GM19328 (cell line): Measurements from ENCODE around the gene NUP62.
"Not testable (repeated sequence)": the region's sequence is repeated elsewhere in the genome, so short reads cannot be mapped to it uniquely, and the experiment has no call there.

ENCODE experiments used
- ATAC-seq: cut with Tn5 transposase; IDR thresholded peaks from one replicate; pipeline ENCODE4 v1.9.1; 2021; ENCODE audit warnings: mild to moderate bottlenecking, moderate library complexity; ENCODE audit not compliant: unreplicated experiment

NUP62 gene, protein sequence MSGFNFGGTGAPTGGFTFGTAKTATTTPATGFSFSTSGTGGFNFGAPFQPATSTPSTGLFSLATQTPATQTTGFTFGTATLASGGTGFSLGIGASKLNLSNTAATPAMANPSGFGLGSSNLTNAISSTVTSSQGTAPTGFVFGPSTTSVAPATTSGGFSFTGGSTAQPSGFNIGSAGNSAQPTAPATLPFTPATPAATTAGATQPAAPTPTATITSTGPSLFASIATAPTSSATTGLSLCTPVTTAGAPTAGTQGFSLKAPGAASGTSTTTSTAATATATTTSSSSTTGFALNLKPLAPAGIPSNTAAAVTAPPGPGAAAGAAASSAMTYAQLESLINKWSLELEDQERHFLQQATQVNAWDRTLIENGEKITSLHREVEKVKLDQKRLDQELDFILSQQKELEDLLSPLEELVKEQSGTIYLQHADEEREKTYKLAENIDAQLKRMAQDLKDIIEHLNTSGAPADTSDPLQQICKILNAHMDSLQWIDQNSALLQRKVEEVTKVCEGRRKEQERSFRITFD

GRCh38 chr19:49929121-49929610 lies at the start of gene NUP62, which contains the start of gene ATF5:
TSS of gene NUP62 (minus strand) at chr19:49929504. CDS start at chr19:49909807, 19,697 bp downstream.
TSS of gene ATF5 (plus strand) at chr19:49929205. CDS start at chr19:49930851, 1,646 bp downstream.
- ATAC-seq: peak; percentile 50

GRCh38 chr19:49978324-49978723 lies 49.0 kb upstream of the NUP62 start:
- no peak for ATAC-seq

DNA sequence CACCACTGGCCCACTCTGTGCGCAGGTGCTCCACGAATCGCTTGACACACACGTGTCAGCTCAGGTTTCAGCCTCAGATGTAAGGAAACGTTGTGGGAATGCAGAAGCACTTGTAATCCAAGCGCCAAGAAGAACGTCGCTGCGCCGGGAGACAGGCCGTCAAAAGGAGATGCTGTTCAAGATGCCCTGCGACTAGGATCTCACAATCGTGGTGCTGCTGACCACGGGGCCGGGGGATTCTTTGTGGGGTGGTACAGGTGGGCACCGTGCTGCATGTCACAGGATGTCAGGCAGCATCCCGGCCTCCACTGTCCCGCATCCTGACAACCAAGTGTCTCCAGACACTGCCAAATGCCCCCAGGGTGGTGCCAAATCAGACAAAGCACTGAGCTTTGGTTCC lies 48.6 kb upstream of the NUP62 start:
- ATAC-seq: no peak

GRCh38 chr19:49977076-49977475 lies 47.8 kb upstream of the NUP62 start:
- ATAC-seq: no peak

DNA sequence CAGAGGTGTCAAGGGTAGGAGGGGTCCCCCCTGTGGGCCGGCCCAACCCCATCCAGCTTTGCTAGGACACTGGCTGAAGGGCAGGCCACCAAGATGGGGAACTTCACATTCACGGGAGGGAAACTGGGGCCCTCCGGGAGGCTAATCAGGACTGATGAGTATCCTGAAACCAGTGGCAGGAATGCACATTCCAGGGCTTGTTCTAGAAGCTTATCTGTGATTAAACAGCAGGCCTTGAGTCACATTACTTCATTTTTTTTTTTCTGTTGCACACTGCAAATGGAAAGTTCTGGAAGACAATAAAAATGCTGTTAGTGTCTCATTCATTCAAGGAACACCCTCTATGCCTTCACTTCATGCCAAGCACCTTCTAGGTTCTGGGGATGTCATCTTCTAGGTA lies 47.2 kb upstream of the NUP62 start:
- ATAC-seq: no peak

DNA sequence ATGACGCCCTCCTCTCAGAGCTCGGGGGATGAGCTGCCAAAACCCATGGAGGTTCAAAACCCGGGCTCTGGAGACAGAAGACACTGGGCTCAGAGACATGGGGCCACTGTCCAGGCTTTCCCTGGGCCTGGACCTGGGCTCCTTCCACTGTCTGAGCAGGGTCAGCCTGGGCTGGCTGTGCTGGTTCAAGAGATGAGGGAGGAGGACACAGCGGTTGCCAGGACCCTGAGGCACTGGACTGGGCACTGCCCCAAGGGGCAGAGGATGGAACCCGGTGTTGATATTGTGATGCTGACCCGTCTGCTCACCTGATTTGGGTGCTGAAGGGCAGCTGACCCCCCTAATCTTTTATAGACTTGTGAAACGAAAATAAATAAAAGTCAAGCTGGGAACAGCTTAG lies 45.7 kb upstream of the NUP62 start:
- no peak for ATAC-seq

DNA sequence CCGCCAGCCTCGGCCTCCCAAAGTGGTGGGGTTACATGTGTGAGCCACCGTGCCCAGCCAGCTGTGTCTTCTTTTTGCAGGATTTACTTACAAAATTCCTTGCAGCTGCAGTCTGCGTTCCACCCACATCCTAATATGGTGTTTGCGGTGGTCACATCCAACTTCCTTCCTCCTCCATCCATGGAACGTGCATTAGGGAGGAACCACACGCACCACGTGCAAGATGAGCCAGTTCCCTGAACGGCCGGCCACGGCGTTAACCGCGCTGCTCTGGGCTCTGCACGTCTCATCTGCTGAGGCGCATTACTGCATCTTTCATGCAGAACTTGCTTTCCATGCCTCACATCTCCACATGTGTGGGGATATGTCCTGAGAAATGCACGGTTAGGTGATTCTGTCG lies 44.7 kb upstream of the NUP62 start:
- ATAC-seq: no peak

- no peak for ATAC-seq
Measured at GRCh38 chr19:49972841-49973240, 43.5 kb upstream of the NUP62 start.

- no peak for ATAC-seq
Measured at GRCh38 chr19:49971991-49972411, 42.7 kb upstream of the NUP62 start.

DNA sequence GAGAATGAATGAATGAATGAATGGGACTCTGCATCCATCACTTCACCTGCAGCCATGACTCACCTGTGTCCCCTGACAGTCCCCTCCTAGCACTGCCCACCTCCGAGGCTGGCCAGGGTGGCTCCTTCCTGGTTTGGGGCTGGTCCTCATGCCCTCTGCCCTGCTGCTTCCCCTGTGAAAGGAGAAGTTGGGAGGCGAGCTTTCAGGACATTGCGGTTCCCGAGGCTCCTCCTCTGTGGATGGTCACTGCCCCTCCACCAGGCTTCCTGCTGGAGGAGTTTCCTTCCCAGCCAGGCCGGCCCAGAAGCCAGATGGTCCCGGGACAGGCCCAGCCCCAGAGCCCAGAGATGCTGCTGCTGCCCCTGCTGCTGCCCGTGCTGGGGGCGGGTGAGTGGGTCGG lies 40.1 kb upstream of the NUP62 start:
- ATAC-seq: not testable (repeated sequence)

- no peak for ATAC-seq
Measured at GRCh38 chr19:49968279-49968922, 39.1 kb upstream of the NUP62 start.

GRCh38 chr19:49960980-49961379 lies 31.7 kb upstream of the NUP62 start, which contains the start of gene SIGLEC11:
TSS of gene SIGLEC11 (minus strand) at chr19:49961172. CDS start at chr19:49961081, 91 bp downstream.
- not testable (repeated sequence) for ATAC-seq

- ATAC-seq: not testable (repeated sequence)
Measured at GRCh38 chr19:49959892-49960291, 30.6 kb upstream of the NUP62 start.

GRCh38 chr19:49958596-49958995 lies 29.3 kb upstream of the NUP62 start:
- not testable (repeated sequence) for ATAC-seq

DNA sequence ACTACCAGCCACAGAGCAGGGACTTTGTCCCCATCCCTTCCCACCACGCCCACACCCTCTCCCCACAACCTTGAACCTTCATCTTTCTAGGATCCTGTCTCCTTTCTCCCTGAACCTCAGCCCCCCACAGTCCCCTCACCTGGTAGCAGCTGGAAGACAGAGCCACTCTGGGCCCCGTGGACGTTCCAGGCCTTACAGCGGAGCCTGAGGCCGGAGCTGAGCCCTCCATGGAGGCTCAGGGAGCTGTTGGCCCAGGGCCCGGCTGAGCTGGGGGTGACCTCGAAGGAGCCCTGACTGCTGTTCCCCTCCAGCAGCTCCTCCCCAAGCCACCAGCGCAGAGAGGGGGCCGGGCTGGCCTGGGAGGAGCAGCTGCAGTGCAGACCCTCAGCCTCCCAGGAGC lies 28.8 kb upstream of the NUP62 start:
- not testable (repeated sequence) for ATAC-seq

DNA sequence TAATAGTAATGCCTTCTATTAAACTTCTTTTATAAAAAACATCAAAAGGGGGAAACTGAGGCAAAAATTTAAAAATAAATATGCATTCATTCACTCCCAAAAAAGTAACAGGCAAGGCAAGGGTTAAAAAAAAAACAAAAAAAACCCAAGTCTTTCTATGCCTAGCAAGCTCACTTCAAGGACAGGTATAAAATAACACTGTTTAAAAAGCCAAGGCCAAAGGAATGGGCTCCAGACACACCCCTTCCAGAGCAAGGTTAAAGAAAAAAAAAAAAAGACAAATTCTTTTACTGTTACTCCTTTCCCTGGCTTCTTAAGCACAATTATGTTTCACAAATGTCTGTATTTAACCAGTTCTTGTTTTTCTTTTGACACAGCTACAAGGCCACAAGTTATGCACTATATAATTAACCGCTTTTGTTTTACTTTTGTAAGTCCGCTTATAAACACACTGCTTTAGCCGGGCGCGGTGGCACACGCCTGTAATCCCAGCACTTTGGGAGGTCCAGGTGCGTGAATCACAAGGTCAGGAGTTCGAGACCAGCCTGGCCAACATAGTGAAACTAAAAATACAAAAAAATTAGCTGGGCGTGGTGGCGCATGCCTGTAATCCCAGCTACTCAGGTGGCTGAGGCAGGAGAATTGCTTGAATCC lies 28.1 kb upstream of the NUP62 start:
- ATAC-seq: no peak

DNA sequence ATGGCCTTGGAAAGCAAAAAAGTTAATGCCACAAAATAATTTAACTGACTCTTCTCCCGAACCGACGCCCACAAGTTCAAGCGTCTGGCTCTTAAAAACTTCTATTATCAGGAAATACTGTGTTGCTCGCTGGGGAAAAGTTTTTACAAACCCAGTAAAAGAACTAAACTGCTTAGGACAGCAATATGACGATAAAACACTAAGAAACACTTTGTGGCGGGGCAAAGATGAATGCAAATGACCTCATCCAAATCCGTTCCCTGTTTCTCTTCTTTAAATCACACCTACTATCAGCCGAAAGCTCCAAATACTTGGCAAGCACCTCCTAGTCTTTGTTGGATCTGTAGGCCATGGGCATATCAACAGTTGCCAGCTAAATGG lies 26.8 kb upstream of the NUP62 start:
- ATAC-seq: no peak

DNA sequence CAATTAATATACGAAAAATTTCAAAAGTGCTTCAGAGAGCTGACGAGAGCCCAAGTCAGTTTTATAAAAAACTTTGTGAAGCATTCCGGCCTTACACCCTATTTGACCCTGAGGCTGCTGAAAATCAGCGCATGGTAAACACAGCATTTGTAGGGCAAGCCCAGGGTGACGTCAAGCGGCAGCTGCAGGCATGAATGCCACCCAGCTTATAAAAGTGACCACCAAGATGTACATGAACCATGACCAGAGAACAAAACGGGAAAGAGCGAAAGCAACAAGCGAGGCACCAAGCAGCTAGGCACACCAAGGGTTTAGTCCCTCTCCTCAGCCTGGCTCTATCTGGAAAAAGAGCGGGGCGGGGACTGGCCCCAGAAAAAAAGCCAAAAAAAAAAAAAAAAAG lies 25.6 kb upstream of the NUP62 start:
- no peak for ATAC-seq

- no peak for ATAC-seq
Measured at GRCh38 chr19:49954092-49954829, 25.0 kb upstream of the NUP62 start.

- ATAC-seq: no peak
Measured at GRCh38 chr19:49953416-49953815, 24.1 kb upstream of the NUP62 start.
